GM21717 (cell line): ENCODE data around the gene AK1.

Experiments used
- ATAC-seq: cut with Tn5 transposase; IDR thresholded peaks from one replicate; pipeline ENCODE4 v1.9.1; 2021; ENCODE audit warnings: mild to moderate bottlenecking, moderate library complexity; ENCODE audit not compliant: unreplicated experiment

Gene AK1, protein sequence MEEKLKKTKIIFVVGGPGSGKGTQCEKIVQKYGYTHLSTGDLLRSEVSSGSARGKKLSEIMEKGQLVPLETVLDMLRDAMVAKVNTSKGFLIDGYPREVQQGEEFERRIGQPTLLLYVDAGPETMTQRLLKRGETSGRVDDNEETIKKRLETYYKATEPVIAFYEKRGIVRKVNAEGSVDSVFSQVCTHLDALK

DNA sequence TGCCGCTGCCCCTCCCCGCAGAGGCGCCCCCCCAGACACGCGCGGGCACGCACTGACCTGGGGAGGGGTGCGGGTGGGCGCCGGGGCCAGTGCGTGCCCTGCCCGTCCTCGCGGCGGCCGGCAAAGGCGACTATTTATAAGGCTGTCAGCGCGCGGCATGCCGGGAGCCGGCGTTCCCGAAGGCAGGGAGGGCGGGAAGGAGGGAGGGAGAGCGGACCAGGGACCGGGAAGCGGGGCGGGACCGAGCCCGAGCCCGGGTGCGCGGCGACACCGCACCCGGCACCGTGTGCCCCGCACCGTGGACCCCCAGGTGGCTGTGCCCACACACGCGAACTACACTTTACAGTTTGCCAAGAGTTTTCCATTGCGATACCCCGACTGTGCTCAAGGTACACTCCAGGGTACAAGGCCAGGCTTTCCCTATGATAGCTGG lies at the start of gene AK1:
Gene AK1, minus strand, starts transcription at position 110 of the 433 bp plus-strand sequence. CDS start 3,058 bp downstream, outside the sequence.
- ATAC-seq, result no peak

DNA sequence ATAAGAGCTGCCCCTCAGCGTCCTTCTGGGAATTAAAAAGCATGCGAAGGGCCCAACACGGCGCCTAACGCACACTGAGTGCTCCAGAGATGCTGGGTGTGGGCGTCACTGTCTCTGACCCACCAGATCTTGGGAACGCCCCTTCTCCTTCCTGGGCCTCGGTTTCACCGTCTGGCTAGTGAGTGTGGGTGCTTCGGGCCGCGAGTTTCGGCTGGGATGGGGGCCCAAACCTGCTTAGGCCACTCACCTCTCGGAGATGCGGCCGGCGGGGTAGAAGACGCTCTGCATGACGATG lies 49.4 kb upstream of the AK1 start:
- no peak for ATAC-seq

DNA sequence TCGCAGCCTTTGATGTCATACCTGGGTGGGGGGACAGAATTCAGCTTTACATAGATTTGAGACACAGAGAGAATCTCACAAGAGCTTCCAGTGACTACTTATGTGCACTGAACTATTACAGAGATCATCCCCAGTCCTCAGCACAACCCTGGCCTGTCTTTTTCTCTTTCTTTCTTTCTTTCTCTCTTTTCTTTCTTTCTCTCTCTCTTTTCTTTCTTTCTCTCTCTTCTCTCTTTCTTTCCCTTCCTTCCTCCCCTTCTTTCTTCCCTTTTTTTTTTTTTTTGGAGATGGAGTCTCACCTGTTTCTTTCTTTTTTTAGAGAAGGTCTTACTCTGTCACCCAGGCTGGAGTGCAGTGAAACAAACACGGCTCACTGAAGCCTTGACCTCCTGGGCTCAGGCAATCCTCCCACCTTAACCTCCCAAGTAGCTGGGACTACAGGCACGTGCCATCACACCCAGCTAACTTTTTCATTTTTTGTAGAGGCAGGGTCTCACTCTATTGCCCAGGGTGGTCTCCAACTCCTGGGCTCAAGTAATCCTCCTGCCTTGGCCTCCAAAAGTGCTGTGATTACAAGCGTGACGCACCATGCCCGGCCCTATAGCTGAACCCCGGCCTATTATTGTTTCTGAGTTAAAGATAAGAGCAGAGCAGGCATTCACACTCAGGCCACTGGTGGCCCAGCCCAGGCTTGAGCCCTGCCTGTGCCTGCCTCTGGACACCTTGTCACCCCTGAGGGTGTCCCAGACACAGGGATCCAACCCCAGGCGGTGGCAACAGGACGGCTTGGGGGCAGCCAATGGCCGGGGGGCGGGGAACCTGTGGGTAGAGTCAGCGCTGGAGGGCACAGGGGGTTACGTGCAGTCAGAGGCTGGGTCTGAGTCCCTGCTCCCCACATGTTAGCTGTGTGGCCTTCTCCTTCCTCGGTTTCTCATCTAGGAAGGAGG lies 48.8 kb upstream of the AK1 start:
- no peak for ATAC-seq

DNA sequence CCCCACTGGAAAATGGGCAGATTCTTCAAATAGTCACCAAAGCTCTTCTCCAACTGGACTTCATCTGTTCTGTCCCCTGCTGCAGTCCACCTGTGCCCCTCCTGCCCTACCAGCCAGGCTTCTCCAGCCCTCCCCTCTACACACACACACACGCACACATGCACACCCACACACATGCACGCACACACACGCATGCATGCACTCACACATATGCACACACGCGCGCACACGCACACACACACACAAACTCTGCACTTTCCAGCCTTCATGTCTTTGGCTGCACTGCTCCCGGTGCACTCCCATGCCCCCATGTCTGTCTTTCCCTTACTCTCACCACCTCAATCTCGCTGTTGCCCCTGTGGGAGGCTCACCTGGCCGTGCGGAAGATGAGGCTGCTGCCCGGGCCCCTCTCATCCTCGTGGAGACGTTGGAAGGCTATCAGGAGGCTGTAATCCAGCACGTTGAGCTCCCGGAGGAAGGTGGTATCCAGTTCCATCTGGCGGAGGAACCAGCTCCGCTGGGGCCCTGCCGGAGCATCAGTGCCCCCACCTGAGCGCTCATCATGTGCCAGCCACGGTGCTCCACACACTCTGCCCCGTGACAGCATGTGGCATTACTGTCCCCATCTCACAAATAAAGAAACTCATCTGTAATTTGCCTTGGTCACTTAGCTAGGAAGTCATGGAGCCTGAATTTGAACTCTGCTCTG lies 47.4 kb upstream of the AK1 start:
- no peak for ATAC-seq

DNA sequence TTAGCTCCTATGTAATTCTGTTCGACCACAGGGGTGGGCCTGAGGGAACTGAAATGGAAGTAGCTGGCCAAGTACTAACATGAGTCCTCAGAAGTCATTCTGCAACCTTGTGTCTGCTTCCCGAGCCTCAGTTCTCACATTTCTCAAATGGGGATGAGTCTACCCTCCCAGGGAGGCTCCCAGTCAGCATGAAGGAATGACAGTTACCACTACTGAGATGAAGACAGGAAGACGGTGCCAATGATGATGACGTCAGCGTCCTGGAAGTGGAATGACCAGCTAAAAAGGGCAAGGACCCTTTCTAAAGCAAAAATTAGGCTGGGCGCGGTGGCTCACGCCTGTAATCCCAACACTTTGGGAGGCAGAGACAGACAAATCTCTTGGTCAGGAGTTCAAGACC lies 46.3 kb upstream of the AK1 start:
- ATAC-seq, result no peak

DNA sequence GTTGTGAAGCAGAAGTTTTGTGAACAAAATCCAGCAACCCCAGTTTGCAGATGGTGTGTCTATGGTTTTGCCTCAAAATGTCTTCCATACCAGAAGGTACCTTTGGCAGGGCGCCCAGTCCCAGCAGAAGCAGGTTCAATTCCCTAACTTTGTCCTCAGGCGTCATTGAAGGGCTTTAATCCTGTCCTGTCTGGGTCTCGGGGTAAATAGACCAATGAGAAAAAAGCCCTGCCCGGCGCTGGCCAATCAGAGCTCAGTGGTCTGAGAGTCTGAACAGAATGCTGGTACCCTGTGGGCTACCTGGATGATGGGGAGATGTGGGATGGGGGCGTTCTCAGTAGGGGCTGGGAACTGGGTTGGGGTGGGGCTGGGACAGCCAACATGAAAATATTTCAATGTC lies 45.6 kb upstream of the AK1 start:
- ATAC-seq, result no peak

DNA sequence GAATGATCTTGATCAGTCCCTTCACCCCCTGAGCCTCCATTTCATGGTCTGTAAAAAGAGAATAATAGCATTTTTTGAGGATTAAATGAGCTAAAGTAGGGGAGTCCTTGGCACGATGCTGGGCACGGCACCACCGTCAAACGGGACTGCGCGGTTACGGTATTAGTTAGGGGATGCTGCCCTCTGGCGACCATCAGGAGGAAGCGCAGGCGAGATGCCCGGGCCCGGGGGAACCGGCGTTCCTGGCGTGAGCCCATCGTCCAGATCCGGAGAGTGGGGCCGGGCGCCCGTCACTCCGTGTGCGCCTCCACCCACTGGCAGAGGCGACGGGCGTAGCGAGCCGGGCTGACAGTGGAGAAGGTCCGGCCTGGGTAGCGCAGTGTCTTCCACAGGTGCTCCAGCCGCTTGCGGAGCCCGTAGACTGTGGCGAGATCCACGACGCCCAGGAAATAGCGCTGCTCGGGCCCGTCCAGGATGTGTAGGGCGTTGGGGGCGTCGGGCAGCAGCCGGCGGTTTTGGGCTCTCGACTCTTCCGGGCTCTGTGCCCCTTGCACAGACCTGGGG lies 44.2 kb upstream of the AK1 start:
- no peak for ATAC-seq

DNA sequence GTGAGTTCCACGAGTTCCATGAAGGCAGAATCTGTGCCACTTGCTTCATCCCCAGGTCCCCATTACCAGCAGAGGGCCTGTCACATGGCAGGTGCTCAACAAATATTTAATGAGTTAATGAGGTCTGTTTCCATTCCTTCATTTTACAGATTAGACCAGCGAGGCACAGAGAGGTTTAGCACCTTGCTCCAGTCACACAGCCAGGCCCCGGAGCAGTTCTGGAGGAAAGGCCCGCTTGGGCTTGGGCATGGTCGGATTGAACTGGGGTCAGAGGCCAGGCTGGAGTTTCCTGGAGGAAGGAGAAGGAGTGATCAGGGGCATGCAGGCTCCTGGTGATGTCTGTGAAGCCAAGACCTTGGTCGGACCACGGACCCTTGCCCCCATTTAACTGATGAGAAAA lies 43.3 kb upstream of the AK1 start:
- ATAC-seq, result no peak

DNA sequence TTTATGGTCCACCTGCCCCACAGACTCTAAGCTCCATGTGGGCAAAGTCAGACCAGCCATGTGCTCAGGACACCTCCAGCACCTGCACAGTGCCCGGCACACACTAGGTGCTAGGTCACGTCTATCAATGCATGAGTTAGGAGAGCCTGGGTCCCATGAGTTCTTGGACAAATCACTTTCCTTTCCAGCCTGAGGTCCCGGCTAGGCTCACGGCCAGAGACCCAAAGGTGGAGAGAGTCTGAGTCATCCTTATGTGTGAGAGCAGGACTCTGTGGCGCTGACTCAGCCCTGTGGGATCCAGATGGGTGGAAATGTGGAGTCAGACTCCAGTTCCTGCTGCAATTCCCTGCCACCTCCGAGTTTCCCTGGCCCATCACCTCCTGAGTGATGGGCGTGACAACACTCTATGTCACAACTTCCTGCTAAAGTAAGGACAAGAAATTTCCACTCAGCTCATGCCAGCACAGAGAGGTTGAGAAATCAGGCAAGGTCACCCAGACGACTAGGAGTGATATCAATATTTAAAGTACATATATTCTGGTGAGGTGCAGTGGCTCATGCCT lies 41.9 kb upstream of the AK1 start:
- ATAC-seq, result no peak

DNA sequence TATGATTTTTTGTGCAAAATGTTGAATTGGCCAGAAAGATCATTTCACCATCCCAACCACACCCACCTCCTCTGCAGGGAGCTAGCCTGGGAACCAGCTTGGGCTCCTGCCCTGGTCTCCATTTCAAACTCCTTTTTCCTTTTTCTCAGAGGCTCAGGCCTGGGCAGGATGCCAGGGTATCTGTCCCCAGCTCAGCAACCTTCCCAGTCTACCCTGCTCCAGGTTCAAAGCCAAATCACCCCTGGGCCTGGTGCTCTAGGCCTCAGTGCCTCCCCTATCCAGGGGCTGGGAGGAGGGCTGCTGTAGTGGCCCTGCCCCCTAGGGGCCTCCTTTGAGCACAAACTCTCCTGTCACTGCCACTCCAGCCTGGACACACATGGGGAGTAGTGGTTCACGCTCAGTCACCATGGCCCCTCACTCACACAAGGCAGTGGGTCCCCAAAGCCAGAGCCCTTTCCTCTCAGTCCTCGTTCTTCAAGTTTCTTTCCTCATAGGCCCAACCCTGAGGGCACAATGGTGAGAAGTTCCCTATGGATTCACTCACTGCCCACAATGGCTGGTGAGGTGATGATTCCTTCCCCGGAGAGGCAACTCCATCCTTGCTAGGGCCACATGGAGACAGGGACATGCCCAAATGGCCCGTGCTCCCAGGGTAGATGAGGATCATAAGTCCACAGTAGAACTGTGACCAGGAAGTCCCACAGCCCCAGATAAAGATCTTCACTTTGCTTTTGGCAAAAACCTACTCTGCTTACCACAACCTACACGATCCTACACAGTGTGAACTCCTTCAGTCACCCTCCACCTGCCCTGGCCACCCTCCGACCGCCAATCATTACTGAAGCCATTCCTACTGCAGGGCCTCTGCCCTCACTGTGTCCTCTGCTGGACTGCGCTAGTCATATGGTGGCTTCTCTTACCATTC lies 41.0 kb upstream of the AK1 start:
- ATAC-seq, result no peak

DNA sequence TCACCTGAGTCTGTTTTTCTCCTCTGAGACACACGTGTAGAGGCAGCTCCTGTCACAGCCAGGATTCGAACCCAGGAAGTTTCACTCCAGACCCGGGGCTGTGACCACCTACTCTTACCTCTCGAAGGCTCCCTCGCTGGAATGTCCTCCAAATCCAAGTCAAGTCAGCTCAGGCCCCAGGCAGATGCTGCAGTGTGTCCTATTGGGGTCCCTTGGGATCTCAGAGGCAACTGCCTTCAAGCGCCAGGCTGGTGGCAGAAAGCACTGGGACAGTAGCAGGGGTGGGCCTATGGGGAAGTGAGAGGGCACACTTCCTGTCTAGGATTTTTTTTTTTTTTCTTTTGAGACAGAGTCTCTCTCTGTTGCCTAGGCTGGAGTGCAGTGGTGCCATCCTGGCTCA lies 40.1 kb upstream of the AK1 start:
- no peak for ATAC-seq

DNA sequence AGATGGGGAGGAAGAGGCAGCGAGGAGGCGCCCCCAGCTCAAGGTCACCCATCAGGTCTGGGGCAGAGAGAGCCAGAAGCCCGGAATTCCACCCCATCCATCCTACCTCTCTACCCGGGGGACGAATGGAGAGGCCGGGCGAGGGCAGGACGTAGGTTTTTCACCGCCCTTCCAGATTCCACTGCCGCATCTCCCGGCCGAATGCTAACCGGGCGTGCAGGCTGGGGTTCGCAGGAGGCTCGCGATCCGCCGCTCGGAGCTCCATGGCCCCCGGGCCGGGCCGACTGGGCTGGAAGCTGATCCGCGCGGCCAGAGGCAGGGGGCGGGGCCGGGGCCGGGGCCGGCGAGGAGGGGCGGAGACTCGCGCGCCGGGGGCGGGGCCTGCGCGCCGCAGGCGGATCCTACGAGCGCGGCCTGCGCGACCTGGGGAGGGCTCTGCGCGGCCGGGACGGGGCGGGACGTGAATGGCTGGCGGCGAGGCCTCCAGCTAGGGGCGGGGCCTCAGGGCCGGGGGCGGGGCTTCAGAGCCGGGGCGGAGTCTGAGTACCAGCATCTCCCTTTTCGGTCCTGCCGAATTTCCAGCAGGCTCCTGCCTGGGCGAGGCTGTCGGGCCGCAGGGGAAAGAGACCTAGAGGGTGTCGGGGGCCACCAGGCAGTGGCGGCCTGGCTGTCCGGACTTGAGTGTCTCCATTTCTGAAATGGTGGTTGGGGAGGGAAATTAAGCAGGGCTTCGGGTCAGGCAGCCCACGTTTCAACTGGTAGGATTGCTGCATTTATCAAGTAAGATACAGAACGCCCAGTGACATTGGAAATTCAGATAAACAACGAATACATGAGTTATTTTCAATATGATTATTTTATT lies 39.5 kb upstream of the AK1 start, which contains the start of gene ST6GALNAC4:
Gene ST6GALNAC4, minus strand, starts transcription at position 322 of the 862 bp plus-strand sequence. CDS start 622 bp downstream, outside the sequence.
- ATAC-seq, result peak; percentile 52

DNA sequence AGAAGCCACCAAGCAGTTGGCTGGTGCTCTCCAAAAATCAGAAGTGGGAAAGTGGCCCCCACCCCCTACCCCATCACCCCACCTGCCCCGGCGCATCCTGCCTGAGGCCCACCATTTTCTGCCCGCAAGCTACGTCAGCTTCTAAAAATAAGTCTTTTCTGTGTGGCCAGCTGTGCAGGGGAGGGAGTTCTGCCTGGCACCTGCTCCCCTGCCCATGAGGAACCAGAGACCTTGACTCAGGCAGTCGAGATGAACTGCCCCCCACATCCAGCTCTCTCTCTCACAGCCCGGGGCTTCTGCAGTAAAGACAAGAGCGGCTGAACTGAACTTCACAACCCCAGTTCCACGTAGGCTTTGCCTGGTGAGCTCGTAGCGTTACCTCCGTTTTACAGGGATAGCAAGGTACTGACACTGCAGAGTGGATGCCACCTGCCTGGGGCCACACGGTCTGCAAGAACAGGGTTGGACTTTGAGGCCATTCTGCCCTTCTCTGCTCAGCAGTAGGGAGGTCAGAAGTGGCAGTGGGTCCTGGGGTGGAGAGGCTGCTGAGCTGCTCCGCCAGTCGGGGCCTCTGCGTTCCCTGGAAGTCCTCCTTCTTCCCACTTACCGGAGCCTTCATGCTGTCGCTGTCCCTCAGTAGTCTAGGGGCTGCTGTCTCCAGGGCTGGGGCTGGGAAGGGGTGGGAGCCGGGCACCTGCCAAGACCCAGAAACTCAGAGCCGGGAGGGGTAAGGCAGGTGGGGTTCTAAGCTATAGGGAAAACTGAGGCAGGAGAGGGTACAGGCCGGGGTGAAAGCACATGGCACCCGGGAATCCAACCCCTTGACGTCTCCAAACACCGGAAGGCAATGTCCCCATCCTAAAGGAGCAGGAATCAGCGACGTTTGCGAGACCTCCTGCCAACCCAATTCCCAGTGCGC lies 38.6 kb upstream of the AK1 start:
- no peak for ATAC-seq

DNA sequence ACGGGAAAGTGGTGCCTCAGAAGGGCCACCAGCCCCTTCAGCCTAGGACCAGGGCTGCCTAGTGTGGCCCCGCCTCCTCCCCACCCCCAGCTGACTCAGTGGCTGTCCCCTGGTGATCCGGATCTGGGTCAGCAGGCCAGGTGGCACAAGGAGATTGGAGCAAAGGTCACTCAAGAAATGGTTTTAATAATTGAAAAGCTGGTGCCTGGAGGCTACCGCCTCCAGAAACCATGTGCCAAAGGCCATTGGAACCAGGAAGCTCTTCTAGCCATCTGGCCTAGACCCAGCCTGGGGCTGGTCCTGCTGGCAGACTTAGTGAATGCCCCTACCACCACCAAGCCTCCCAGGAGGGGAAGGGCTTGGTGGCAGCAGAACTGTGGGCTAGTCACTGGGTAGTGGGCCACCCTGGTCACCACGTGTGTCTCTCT lies 37.9 kb upstream of the AK1 start:
- no peak for ATAC-seq

DNA sequence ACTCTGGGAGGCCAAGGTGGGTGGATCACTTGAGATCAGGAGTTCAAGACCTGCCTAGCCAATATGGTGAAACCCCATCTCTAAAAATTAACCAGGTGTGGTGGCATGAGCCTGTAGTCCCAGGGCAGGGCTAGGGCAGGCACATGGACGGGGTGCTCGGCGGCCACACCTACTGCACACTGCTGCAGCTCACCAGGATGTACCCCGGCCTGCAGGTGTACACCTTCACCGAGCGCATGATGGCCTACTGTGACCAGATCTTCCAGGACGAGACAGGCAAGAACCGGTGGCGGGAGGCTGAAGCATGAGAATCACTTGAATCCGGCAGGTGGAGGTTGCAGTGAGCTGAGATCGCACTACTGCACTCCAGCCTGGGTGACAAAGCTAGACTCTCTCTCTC lies 36.2 kb upstream of the AK1 start:
- no peak for ATAC-seq

DNA sequence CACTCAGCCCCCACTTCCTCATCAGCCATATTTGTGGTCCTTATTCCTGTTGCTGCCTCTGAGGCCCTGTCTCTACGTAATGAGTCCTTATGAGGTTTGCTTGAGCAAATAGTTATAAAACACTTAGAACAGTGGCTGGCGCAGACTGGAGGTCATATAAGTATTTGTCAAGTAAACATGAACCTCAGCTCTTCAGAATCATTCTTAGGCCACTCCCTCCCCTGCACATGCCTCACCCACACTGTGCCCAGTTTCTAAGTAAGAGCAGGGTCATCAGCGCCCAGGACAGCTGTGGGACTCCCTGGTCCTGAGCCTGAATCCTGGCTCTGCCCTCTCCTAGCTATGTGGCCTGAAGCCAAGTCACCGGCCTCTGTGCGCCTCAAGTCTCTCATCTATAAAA lies 35.4 kb upstream of the AK1 start:
- ATAC-seq, result no peak

DNA sequence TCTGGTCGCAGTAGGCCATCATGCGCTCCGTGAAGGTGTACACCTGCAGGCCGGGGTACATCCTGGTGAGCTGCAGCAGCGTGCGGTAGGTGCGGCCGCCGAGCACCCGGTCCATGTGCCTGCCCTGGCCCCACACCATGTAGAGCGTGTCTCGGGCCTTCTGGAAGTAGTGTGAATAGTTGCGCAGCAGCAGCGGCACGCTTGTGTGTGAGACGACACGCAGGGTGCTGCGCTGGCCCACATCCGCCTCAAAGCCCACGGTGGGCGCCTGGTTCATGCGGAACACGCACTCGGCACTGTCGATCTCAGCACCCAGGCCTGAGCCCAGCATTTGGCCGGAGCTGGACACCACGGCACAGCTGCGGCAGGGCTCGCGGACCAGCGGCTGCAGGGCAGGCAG lies 34.8 kb upstream of the AK1 start:
- ATAC-seq, result no peak

DNA sequence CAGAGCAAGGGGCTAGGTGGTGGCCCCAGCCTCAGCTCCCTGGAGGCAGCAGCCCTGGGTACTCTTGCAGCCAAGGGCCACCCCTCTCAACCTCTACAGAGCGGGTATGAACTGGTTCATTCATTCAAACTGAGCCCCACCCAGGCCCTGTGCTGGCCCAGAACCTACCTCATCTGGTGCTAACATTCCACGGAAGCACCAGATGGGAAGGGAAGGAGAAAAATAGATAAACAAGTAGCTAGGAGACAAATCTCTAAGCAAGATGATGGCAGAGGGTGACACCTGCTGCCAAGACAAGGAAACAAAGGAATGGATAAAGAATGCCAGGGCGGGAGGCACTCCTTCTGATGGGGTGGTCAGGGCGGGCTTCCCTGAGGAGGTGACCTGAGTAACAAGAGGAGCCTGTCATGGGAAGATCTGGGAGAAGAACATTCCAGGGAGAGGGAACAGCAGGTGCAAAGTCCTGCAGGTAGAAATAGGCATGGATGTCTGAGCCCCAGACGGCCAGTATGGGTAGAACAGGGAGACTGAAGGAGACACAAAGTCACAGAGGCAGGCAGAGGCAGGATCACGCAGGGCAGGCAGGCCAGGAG lies 33.2 kb upstream of the AK1 start:
- ATAC-seq, result no peak
